Panc1 (cell line): ENCODE results near the gene CLSTN2. TPM values are rescaled to one million over a fixed set of nuclear protein-coding genes. Genes with fewer than 3 reads are reported as not detected.

Experiments
- ATAC-seq: fragments of 200-7000 bp; cut with Tn5 transposase; 2 replicates; pipeline ENCODE4 v1.9.1; 2020; ENCODE audit warnings: mild to moderate bottlenecking, moderate library complexity
- BruUV-seq: library from RNA; stranded (reverse); fragments of 400-500 nt; replicated peaks from 2 replicates; lab custom pipeline; 2021; lab: Mats Ljungman, UMichigan
- CTCF ChIA-PET: fragments of 300-600 bp; sonication (Branson Sonifier 250); formaldehyde crosslinking; loops from one replicate; lab custom pipeline; 2022; ENCODE audit warnings: antibody characterized with exemption; lab: Charles Lee
- POLR2A ChIA-PET: fragments of 300-600 bp; sonication (Branson Sonifier 250); formaldehyde crosslinking; loops from one replicate; lab custom pipeline; 2022; ENCODE audit warnings: antibody characterized with exemption; lab: Charles Lee
- DNase-seq: peaks from one replicate; pipeline ENCODE4 v3.0.0-alpha.2; 2010; ENCODE audit warnings: low read depth, low spot score
- H3K27ac ChIP-seq: 2 replicates; pipeline ENCODE4 v1.5.1; 2011; ENCODE audit warnings: mild to moderate bottlenecking, low read length, inconsistent platforms
- H3K27me3 ChIP-seq: fragments of 200-500 bp; sonication (Bioruptor generic); 2 replicates; pipeline ENCODE4 v1.6.0; 2014; ENCODE audit warnings: low read length, inconsistent platforms; ENCODE audit not compliant: control insufficient read depth, insufficient read depth
- H3K36me3 ChIP-seq: fragments of 200-500 bp; sonication (Bioruptor generic); 2 replicates; pipeline ENCODE4 v1.5.1; 2014; ENCODE audit warnings: inconsistent platforms, mild to moderate bottlenecking, low read length, moderate library complexity; ENCODE audit not compliant: control insufficient read depth, insufficient read depth
- H3K4me1 ChIP-seq: 2 replicates; pipeline ENCODE4 v1.5.1; 2011; ENCODE audit warnings: inconsistent platforms, mild to moderate bottlenecking, low read length, moderate library complexity; ENCODE audit not compliant: control insufficient read depth, insufficient read depth
- H3K4me3 ChIP-seq, 2 experiments: 2 replicates each; pipeline ENCODE4 v1.5.1; 2011 to 2012; ENCODE audit warnings: low read depth in 2 of 2, low read length in 2 of 2, mild to moderate bottlenecking in 2 of 2, inconsistent platforms in 1 of 2, moderate library complexity in 1 of 2
- H3K9me3 ChIP-seq: fragments of 200-500 bp; sonication (Bioruptor generic); 2 replicates; pipeline ENCODE4 v1.5.1; 2014; ENCODE audit warnings: low read depth, mild to moderate bottlenecking, inconsistent platforms, low read length, moderate library complexity; ENCODE audit not compliant: control insufficient read depth, insufficient read depth
- POLR2AphosphoS5 ChIP-seq: IDR thresholded peaks from 2 replicates; pipeline ENCODE4 v1.6.1; 2012; ENCODE audit warnings: mild to moderate bottlenecking, low read depth, low read length, moderate library complexity
- TCF7L2 ChIP-seq: IDR thresholded peaks from 2 replicates; pipeline ENCODE4 v1.6.1; 2011; ENCODE audit warnings: mild to moderate bottlenecking, low read depth, low read length, inconsistent platforms
- in situ Hi-C: cut with HindIII; loops from 2 replicates; pipeline ENCODE4 v1.10.0; 2016; ENCODE audit warnings: low sequenced_read_pairs, low pct_unique_long_range_greater_than_20kb
- intact Hi-C: fragments of 100-400 bp; cut with micrococcal nuclease; formaldehyde crosslinking; loops from one replicate; pipeline ENCODE4 v1.10.0; 2022; ENCODE audit not compliant: unreplicated experiment
- total RNA-seq: library from RNA; stranded (reverse); gene quantifications from one replicate; pipeline ENCODE4 v1.2.1, GENCODE V29; 2021; ENCODE audit not compliant: unreplicated experiment
- TF ChIP-seq, protein P1 (sequence below): fragments of 450-650 bp; IDR thresholded peaks from 2 replicates; pipeline ENCODE4 v1.5.1; 2017; ENCODE audit warnings: mild to moderate bottlenecking
- TF ChIP-seq, protein P2 (sequence below), 2 experiments: IDR thresholded peaks; 2 replicates each; pipeline ENCODE4 v1.6.1; 2011 to 2012; ENCODE audit warnings: low read depth in 2 of 2, control low read depth in 1 of 2, low read length in 1 of 2, mild to moderate bottlenecking in 1 of 2, moderate library complexity in 1 of 2; ENCODE audit not compliant: insufficient read depth in 1 of 2

CLSTN2 gene
- total RNA-seq, 1 experiment from 2014 or later = 0.03 TPM

DNA sequence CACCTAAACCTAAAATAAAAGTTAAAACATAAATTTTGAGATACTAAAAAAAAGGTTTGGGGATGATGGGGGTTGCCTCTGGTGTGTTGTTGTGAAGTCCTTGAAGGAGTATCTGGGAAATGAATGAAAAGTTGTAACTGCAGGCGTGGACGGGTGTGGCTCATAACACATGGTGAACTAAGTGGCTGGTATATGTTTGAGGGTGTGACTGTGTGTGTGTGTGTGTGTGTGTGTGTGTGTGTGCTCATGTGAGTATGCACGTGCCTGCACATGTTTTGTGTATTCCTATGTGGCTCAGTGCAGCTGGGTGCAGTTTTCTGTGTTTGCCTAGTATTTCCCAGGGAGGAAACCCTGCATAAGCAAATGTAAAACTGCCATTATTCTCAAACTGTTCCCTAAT lies 513.0 kb downstream of the CLSTN2 start:
- in situ Hi-C loops (no loop called here), intact Hi-C loops (no loop called here)
- H3K27me3 ChIP-seq = no peaks in the 10 kb centered on the region
- TF ChIP-seq TCF7L2 (no peak), POLR2AphosphoS5 (no peak)
- TF ChIP-seq, protein P1, sequence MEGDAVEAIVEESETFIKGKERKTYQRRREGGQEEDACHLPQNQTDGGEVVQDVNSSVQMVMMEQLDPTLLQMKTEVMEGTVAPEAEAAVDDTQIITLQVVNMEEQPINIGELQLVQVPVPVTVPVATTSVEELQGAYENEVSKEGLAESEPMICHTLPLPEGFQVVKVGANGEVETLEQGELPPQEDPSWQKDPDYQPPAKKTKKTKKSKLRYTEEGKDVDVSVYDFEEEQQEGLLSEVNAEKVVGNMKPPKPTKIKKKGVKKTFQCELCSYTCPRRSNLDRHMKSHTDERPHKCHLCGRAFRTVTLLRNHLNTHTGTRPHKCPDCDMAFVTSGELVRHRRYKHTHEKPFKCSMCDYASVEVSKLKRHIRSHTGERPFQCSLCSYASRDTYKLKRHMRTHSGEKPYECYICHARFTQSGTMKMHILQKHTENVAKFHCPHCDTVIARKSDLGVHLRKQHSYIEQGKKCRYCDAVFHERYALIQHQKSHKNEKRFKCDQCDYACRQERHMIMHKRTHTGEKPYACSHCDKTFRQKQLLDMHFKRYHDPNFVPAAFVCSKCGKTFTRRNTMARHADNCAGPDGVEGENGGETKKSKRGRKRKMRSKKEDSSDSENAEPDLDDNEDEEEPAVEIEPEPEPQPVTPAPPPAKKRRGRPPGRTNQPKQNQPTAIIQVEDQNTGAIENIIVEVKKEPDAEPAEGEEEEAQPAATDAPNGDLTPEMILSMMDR = no peak
- ChIA-PET CTCF (no interaction called here), POLR2A (no interaction called here)
- no peaks in the 10 kb centered on the region for H3K36me3 ChIP-seq
- no peak for DNase-seq
- H3K27ac ChIP-seq = no peak overlapping the region
- ATAC-seq = no peak
- H3K4me1 ChIP-seq = no peaks in the 10 kb centered on the region
- no TSS peak for BruUV-seq
- H3K9me3 ChIP-seq = no peaks in the 10 kb centered on the region
- no peak overlapping the region for H3K4me3 ChIP-seq

DNA sequence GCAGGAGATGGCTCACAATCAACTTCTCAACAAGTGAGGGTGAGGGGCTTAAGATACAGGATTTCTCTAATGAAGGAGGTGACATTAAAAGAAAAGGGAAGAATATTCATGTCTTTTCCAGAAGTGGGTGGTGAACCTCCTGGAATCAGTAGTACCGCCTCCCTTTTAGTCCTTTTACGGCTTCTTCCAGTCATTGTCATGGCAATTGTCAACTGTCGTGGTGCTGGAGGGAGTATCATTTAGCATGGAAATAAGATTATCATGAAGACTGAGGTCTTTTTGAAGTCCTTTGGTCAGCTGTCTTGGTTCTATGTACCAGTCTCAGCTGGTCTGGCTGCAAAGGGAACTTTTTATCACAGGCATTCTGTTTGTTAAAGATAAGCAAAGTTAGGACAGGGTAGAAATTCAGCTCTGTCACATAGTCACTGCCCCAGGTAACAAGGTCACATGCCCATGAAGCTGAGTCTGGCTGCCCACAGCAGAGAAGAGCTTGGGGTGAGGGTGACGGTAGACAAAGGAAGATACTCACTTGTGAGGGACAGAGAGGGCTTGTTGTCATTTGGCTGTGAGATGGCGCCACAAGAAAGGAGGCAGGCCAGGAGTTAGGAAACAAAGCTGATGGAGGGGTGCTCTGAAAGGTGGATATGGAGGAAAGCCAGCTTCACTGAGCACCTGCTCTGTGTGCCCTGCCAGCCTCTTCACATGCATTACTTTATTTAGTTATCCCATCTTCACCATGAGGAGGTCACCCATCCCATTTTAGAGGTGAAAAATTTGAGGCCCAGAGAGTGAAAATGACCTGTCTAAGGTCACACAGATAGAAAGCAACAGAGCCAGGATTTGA lies 514.6 kb downstream of the CLSTN2 start:
- ChIA-PET CTCF (no interaction called here), POLR2A (no interaction called here)
- TF ChIP-seq TCF7L2 = no peak
- TF ChIP-seq, protein P2, sequence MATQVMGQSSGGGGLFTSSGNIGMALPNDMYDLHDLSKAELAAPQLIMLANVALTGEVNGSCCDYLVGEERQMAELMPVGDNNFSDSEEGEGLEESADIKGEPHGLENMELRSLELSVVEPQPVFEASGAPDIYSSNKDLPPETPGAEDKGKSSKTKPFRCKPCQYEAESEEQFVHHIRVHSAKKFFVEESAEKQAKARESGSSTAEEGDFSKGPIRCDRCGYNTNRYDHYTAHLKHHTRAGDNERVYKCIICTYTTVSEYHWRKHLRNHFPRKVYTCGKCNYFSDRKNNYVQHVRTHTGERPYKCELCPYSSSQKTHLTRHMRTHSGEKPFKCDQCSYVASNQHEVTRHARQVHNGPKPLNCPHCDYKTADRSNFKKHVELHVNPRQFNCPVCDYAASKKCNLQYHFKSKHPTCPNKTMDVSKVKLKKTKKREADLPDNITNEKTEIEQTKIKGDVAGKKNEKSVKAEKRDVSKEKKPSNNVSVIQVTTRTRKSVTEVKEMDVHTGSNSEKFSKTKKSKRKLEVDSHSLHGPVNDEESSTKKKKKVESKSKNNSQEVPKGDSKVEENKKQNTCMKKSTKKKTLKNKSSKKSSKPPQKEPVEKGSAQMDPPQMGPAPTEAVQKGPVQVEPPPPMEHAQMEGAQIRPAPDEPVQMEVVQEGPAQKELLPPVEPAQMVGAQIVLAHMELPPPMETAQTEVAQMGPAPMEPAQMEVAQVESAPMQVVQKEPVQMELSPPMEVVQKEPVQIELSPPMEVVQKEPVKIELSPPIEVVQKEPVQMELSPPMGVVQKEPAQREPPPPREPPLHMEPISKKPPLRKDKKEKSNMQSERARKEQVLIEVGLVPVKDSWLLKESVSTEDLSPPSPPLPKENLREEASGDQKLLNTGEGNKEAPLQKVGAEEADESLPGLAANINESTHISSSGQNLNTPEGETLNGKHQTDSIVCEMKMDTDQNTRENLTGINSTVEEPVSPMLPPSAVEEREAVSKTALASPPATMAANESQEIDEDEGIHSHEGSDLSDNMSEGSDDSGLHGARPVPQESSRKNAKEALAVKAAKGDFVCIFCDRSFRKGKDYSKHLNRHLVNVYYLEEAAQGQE (IDR thresholded peaks at IDR 0.05; ENCODE audit: insufficient read depth in 1 of 2, low read depth in 2 of 2, low read length in 1 of 2) = no peak
- in situ Hi-C loops (no loop called here), intact Hi-C loops (no loop called here)
- Histone ChIP-seq H3K27ac (no peak overlapping the region), H3K9me3 (no peaks in the 10 kb centered on the region), H3K36me3 (no peaks in the 10 kb centered on the region), H3K4me3 (no peak overlapping the region), H3K27me3 (no peaks in the 10 kb centered on the region), H3K4me1 (no peaks in the 10 kb centered on the region)
- DNase-seq = no peak
- no TSS peak for BruUV-seq
- no peak for ATAC-seq

DNA sequence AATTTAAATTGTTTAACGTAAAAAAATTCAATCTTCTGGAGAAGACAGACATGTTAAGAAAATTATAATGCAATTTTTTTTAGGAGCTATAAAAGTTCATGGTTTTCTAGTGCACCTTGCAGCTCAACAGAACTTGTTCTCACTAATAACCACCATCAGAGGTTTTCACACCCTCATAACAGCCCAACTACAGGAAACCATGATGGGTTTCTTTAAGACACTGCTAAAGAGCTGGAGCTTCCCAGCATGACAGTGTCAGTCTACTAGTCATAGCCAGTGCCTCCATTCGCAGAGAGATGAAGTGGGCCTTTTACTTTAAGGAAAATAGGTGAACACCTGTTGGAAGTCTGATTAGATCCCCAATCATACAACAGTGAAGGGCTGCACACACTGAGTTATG lies 518.8 kb downstream of the CLSTN2 start:
- TF ChIP-seq, protein P1 = no peak; the same call in 1 of the 2 replicates
- TF ChIP-seq, protein P2 (IDR thresholded peaks at IDR 0.05; ENCODE audit: insufficient read depth in 1 of 2, low read depth in 2 of 2, low read length in 1 of 2) = no peak
- no peaks in the 10 kb centered on the region for H3K36me3 ChIP-seq
- H3K4me1 ChIP-seq = no peaks in the 10 kb centered on the region
- ChIA-PET CTCF (no interaction called here), POLR2A (no interaction called here)
- no peak overlapping the region for H3K4me3 ChIP-seq
- H3K27me3 ChIP-seq = no peaks in the 10 kb centered on the region
- intact Hi-C loops (no loop called here), in situ Hi-C loops (no loop called here)
- DNase-seq (no peak), ATAC-seq (no peak)
- no peak overlapping the region for H3K27ac ChIP-seq
- H3K9me3 ChIP-seq = no peaks in the 10 kb centered on the region
- no TSS peak for BruUV-seq
